Activated T-helper 2 cell treated with anti-CD3 and anti-CD28 coated beads, Interferon-gamma antibody, Interleukin-2, Interleukin-4, amounts not matched to agents 10 μg/mL and 5 μg/mL and 100 μg/mL, durations not matched to agents 14 hours and 24 hours and 36 hours (primary cell): ENCODE data around the gene PCLO. TPM values are rescaled to one million over a fixed set of nuclear protein-coding genes. Genes with fewer than 3 reads are reported as not detected.

Experiments used
- DNase-seq: peaks from one replicate; pipeline ENCODE4 v3.0.0; 2021; ENCODE audit warnings: low spot score
- H3K27ac Mint-ChIP-seq: one replicate; pipeline ENCODE4 v1.8.0; 2021; ENCODE audit warnings: mixed read lengths
- H3K27me3 Mint-ChIP-seq: one replicate; pipeline ENCODE4 v1.8.0; 2021; ENCODE audit warnings: low read depth, mixed read lengths
- H3K36me3 Mint-ChIP-seq: one replicate; pipeline ENCODE4 v1.8.0; 2021; ENCODE audit warnings: low read depth, mixed read lengths
- H3K4me1 Mint-ChIP-seq: one replicate; pipeline ENCODE4 v1.8.0; 2021; ENCODE audit warnings: low read depth, mixed read lengths
- H3K4me3 Mint-ChIP-seq: one replicate; pipeline ENCODE4 v1.8.0; 2021; ENCODE audit warnings: low read depth, mild to moderate bottlenecking, moderate library complexity, mixed read lengths
- H3K9me3 Mint-ChIP-seq: one replicate; pipeline ENCODE4 v1.8.0; 2021; ENCODE audit warnings: mixed read lengths
- intact Hi-C: fragments of 100-400 bp; cut with micrococcal nuclease; formaldehyde crosslinking; loops from one replicate; pipeline ENCODE4 v1.15.1; 2023
- total RNA-seq: library from RNA; stranded (reverse); gene quantifications from 2 replicates; pipeline ENCODE4 v1.2.3, GENCODE V29; 2022

The PCLO gene
- total RNA-seq, 1 donor from 2014 or later = not detected

GRCh38 chr7:83156006-83156405 lies 6.7 kb downstream of the PCLO start:
- Mint-ChIP-seq H3K36me3 (no peaks in the 10 kb centered on the region), H3K27ac (no peak overlapping the region), H3K27me3 (peaks cover 3% of the 10 kb centered on the region), H3K4me1 (no peaks in the 10 kb centered on the region), H3K9me3 (no peaks in the 10 kb centered on the region), H3K4me3 (no peak overlapping the region)
- no peak for DNase-seq
- intact Hi-C loops = no loop called here

GRCh38 chr7:83155407-83155806 lies 7.3 kb downstream of the PCLO start:
- Mint-ChIP-seq H3K9me3 (no peaks in the 10 kb centered on the region), H3K4me3 (no peak overlapping the region), H3K36me3 (no peaks in the 10 kb centered on the region), H3K27me3 (peaks cover 3% of the 10 kb centered on the region), H3K4me1 (no peaks in the 10 kb centered on the region), H3K27ac (no peak overlapping the region)
- intact Hi-C loops = no loop called here
- DNase-seq = no peak

- H3K4me1 Mint-ChIP-seq = no peaks in the 10 kb centered on the region
- DNase-seq = no peak
- H3K27me3 Mint-ChIP-seq = no peaks in the 10 kb centered on the region
- H3K27ac Mint-ChIP-seq = no peak overlapping the region
- intact Hi-C loops = no loop called here
- H3K4me3 Mint-ChIP-seq = no peak overlapping the region
- no peaks in the 10 kb centered on the region for H3K36me3 Mint-ChIP-seq
- H3K9me3 Mint-ChIP-seq = no peaks in the 10 kb centered on the region
These were observed 9.3 kb downstream of the PCLO start for GRCh38 chr7:83153419-83153818.

GRCh38 chr7:83150310-83150709 lies 12.4 kb downstream of the PCLO start:
- Mint-ChIP-seq H3K27ac (no peak overlapping the region), H3K27me3 (no peaks in the 10 kb centered on the region), H3K9me3 (no peaks in the 10 kb centered on the region), H3K4me1 (no peaks in the 10 kb centered on the region), H3K4me3 (no peak overlapping the region), H3K36me3 (no peaks in the 10 kb centered on the region)
- intact Hi-C loops = no loop called here
- DNase-seq = no peak

- intact Hi-C loops = no loop called here
- no peaks in the 10 kb centered on the region for H3K27me3 Mint-ChIP-seq
- H3K4me1 Mint-ChIP-seq = no peaks in the 10 kb centered on the region
- no peaks in the 10 kb centered on the region for H3K36me3 Mint-ChIP-seq
- DNase-seq = no peak
- H3K27ac Mint-ChIP-seq = no peak overlapping the region
- H3K9me3 Mint-ChIP-seq = no peaks in the 10 kb centered on the region
- no peak overlapping the region for H3K4me3 Mint-ChIP-seq
These were observed 13.2 kb downstream of the PCLO start for GRCh38 chr7:83149466-83149865.

GRCh38 chr7:83148776-83149175 lies 13.9 kb downstream of the PCLO start:
- no peaks in the 10 kb centered on the region for H3K4me1 Mint-ChIP-seq
- no peaks in the 10 kb centered on the region for H3K36me3 Mint-ChIP-seq
- no peak overlapping the region for H3K27ac Mint-ChIP-seq
- intact Hi-C loops = no loop called here
- H3K27me3 Mint-ChIP-seq = no peaks in the 10 kb centered on the region
- H3K9me3 Mint-ChIP-seq = no peaks in the 10 kb centered on the region
- H3K4me3 Mint-ChIP-seq = no peak overlapping the region
- no peak for DNase-seq

GRCh38 chr7:83143107-83143506 lies 19.6 kb downstream of the PCLO start:
- H3K27me3 Mint-ChIP-seq = no peaks in the 10 kb centered on the region
- intact Hi-C loops = no loop called here
- H3K27ac Mint-ChIP-seq = no peak overlapping the region
- no peaks in the 10 kb centered on the region for H3K4me1 Mint-ChIP-seq
- DNase-seq = no peak
- H3K9me3 Mint-ChIP-seq = no peaks in the 10 kb centered on the region
- no peak overlapping the region for H3K4me3 Mint-ChIP-seq
- no peaks in the 10 kb centered on the region for H3K36me3 Mint-ChIP-seq

- no peak overlapping the region for H3K4me3 Mint-ChIP-seq
- no peaks in the 10 kb centered on the region for H3K4me1 Mint-ChIP-seq
- no peaks in the 10 kb centered on the region for H3K27me3 Mint-ChIP-seq
- H3K36me3 Mint-ChIP-seq = no peaks in the 10 kb centered on the region
- DNase-seq = no peak
- intact Hi-C loops = no loop called here
- no peak overlapping the region for H3K27ac Mint-ChIP-seq
- no peaks in the 10 kb centered on the region for H3K9me3 Mint-ChIP-seq
These were observed 20.3 kb downstream of the PCLO start for GRCh38 chr7:83142365-83142764.

GRCh38 chr7:83141927-83142326 lies 20.8 kb downstream of the PCLO start:
- intact Hi-C loops = no loop called here
- Mint-ChIP-seq H3K4me3 (no peak overlapping the region), H3K4me1 (no peaks in the 10 kb centered on the region), H3K9me3 (no peaks in the 10 kb centered on the region), H3K27me3 (no peaks in the 10 kb centered on the region), H3K36me3 (no peaks in the 10 kb centered on the region), H3K27ac (no peak overlapping the region)
- DNase-seq = no peak

GRCh38 chr7:83130623-83131545 lies 31.8 kb downstream of the PCLO start:
- DNase-seq = no peak
- intact Hi-C loops = no loop called here
- H3K27ac Mint-ChIP-seq = no peak overlapping the region
- no peak overlapping the region for H3K4me3 Mint-ChIP-seq
- no peaks in the 10 kb centered on the region for H3K4me1 Mint-ChIP-seq
- H3K36me3 Mint-ChIP-seq = no peaks in the 10 kb centered on the region
- H3K9me3 Mint-ChIP-seq = peaks cover 9% of the 10 kb centered on the region
- no peaks in the 10 kb centered on the region for H3K27me3 Mint-ChIP-seq

- intact Hi-C loops = no loop called here
- H3K36me3 Mint-ChIP-seq = no peaks in the 10 kb centered on the region
- DNase-seq = no peak
- H3K27me3 Mint-ChIP-seq = no peaks in the 10 kb centered on the region
- H3K4me3 Mint-ChIP-seq = no peak overlapping the region
- no peak overlapping the region for H3K27ac Mint-ChIP-seq
- H3K4me1 Mint-ChIP-seq = no peaks in the 10 kb centered on the region
- peaks cover 12% of the 10 kb centered on the region for H3K9me3 Mint-ChIP-seq
These were observed 32.5 kb downstream of the PCLO start for GRCh38 chr7:83130191-83130590.

GRCh38 chr7:83119494-83119893 lies 43.2 kb downstream of the PCLO start:
- H3K36me3 Mint-ChIP-seq = no peaks in the 10 kb centered on the region

GRCh38 chr7:83119026-83119382 lies 43.7 kb downstream of the PCLO start:
- no peak for DNase-seq
- no peak overlapping the region for H3K4me3 Mint-ChIP-seq
- H3K9me3 Mint-ChIP-seq = peaks cover 30% of the 10 kb centered on the region
- no peaks in the 10 kb centered on the region for H3K36me3 Mint-ChIP-seq
- H3K27me3 Mint-ChIP-seq = no peaks in the 10 kb centered on the region
- intact Hi-C loops = no loop called here
- no peak overlapping the region for H3K27ac Mint-ChIP-seq
- no peaks in the 10 kb centered on the region for H3K4me1 Mint-ChIP-seq

More at GRCh38 chr7:83119494-83119893, 43.2 kb downstream of the PCLO start:
- Mint-ChIP-seq H3K9me3 (peaks cover 30% of the 10 kb centered on the region), H3K27me3 (no peaks in the 10 kb centered on the region), H3K4me1 (no peaks in the 10 kb centered on the region), H3K27ac (no peak overlapping the region), H3K4me3 (no peak overlapping the region)
- intact Hi-C loops = no loop called here
- no peak for DNase-seq
